OCI-LY7 (cell line): ENCODE measurements around the gene GOLM1.

ENCODE experiments used
- EZH2phosphoT487 ChIP-seq: fragments of 200-600 bp; sonication (generic); IDR thresholded peaks from 2 replicates; pipeline ENCODE4 v1.6.1; 2018; ENCODE audit warnings: low read depth, borderline replicate concordance, mild to moderate bottlenecking, mixed run types, antibody characterized with exemption, low read length, moderate library complexity, mixed read lengths
- TF ChIP-seq, protein P1 (sequence below): fragments of 200-600 bp; sonication (generic); conservative IDR thresholded peaks from 2 replicates; pipeline ENCODE4 v1.5.1; 2014; ENCODE audit warnings: mild to moderate bottlenecking, antibody characterized with exemption, low read length, moderate library complexity, mixed read lengths

DNA sequence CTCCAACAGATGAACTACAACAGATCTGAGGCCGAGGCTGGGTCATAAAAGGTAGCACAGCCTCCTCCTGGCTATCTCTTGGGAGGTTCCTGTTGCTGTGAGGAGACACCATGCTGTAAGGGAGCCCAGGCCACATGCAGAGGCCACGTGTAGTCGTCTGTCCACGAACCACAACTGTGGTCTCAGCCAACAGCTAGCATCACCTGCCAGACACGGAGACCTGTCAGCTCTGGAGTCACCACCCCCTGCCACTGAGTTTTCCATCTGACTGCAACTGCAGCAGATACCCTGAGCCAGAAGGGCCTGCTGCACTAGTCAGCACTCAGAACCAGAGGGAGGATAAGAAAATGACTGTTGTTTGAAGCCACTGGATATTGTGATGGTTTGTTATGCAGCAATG lies 12.7 kb upstream of the GOLM1 start:
- TF ChIP-seq, protein P1, sequence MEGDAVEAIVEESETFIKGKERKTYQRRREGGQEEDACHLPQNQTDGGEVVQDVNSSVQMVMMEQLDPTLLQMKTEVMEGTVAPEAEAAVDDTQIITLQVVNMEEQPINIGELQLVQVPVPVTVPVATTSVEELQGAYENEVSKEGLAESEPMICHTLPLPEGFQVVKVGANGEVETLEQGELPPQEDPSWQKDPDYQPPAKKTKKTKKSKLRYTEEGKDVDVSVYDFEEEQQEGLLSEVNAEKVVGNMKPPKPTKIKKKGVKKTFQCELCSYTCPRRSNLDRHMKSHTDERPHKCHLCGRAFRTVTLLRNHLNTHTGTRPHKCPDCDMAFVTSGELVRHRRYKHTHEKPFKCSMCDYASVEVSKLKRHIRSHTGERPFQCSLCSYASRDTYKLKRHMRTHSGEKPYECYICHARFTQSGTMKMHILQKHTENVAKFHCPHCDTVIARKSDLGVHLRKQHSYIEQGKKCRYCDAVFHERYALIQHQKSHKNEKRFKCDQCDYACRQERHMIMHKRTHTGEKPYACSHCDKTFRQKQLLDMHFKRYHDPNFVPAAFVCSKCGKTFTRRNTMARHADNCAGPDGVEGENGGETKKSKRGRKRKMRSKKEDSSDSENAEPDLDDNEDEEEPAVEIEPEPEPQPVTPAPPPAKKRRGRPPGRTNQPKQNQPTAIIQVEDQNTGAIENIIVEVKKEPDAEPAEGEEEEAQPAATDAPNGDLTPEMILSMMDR, result no peak
- TF ChIP-seq EZH2phosphoT487, result no peak
